ENCODE results near the gene ASTN2.

ASTN2 gene

GRCh38 chr9:117354244-117354847 lies 60.5 kb downstream of the ASTN2 start:
- H2AFZ ChIP-seq (ENCODE audit: low read length), result no peak overlapping the region
- no peaks in the 10 kb centered on the region for H3K4me1 ChIP-seq (ENCODE audit: low read length)
- H3K9me3 ChIP-seq (replicated peaks; ENCODE audit: insufficient read depth, low read length), result no peaks in the 10 kb centered on the region
- no peaks in the 10 kb centered on the region for H3K36me3 ChIP-seq (replicated peaks; ENCODE audit: insufficient read depth, low read length)
- H3K4me3 ChIP-seq (ENCODE audit: low read length), result no peak overlapping the region
- H4K20me1 ChIP-seq (ENCODE audit: insufficient read depth, low read length), result no peaks in the 10 kb centered on the region
- no peak overlapping the region for H3K9ac ChIP-seq (ENCODE audit: low read length)
- H3F3A ChIP-seq (ENCODE audit: insufficient read depth, low read length), result no peaks in the 10 kb centered on the region
- no peaks in the 10 kb centered on the region for H3K27me3 ChIP-seq (replicated peaks; ENCODE audit: insufficient read depth, low read length)
- no peak overlapping the region for H3K4me2 ChIP-seq (ENCODE audit: low read depth, low read length)
- TF ChIP-seq CTCF (IDR thresholded peaks at IDR 0.05; ENCODE audit: low read length) (no peak), EZH2 (optimal IDR thresholded peaks at IDR 0.05; ENCODE audit: low read depth, low read length) (no peak), EZH2phosphoT487 (IDR thresholded peaks at IDR 0.05; ENCODE audit: low read length) (no peak)
- no peak overlapping the region for H3K27ac ChIP-seq (ENCODE audit: low read length)
- H3K9me2 ChIP-seq (replicated peaks; ENCODE audit: insufficient read depth, low read length), result no peaks in the 10 kb centered on the region
- DNase-seq, result no peak
- H3K79me2 ChIP-seq (ENCODE audit: low read length), result no peaks in the 10 kb centered on the region

- Histone ChIP-seq H2AFZ (ENCODE audit: low read length) (no peak overlapping the region), H3K4me3 (ENCODE audit: low read length) (no peak overlapping the region), H3K9ac (ENCODE audit: low read length) (no peak overlapping the region), H3K4me2 (ENCODE audit: low read depth, low read length) (no peak overlapping the region), H3K9me3 (replicated peaks; ENCODE audit: insufficient read depth, low read length) (no peaks in the 10 kb centered on the region), H3K9me2 (replicated peaks; ENCODE audit: insufficient read depth, low read length) (no peaks in the 10 kb centered on the region), H4K20me1 (ENCODE audit: insufficient read depth, low read length) (no peaks in the 10 kb centered on the region), H3K36me3 (replicated peaks; ENCODE audit: insufficient read depth, low read length) (no peaks in the 10 kb centered on the region), H3K27ac (ENCODE audit: low read length) (no peak overlapping the region), H3K27me3 (replicated peaks; ENCODE audit: insufficient read depth, low read length) (no peaks in the 10 kb centered on the region), H3K79me2 (ENCODE audit: low read length) (no peaks in the 10 kb centered on the region), H3K4me1 (ENCODE audit: low read length) (no peaks in the 10 kb centered on the region), H3F3A (ENCODE audit: insufficient read depth, low read length) (no peaks in the 10 kb centered on the region)
- TF ChIP-seq EZH2phosphoT487 (IDR thresholded peaks at IDR 0.05; ENCODE audit: low read length), result no peak
- no peak for TF ChIP-seq EZH2 (optimal IDR thresholded peaks at IDR 0.05; ENCODE audit: low read depth, low read length)
- TF ChIP-seq CTCF (IDR thresholded peaks at IDR 0.05; ENCODE audit: low read length), result no peak
- DNase-seq, result no peak
Measured at GRCh38 chr9:117344892-117345660, 69.8 kb downstream of the ASTN2 start.

- H4K20me1 ChIP-seq (ENCODE audit: insufficient read depth, low read length), result no peaks in the 10 kb centered on the region
- no peak for DNase-seq
- no peak overlapping the region for H3K4me3 ChIP-seq (ENCODE audit: low read length)
- H3K9me3 ChIP-seq (replicated peaks; ENCODE audit: insufficient read depth, low read length), result no peaks in the 10 kb centered on the region
- no peaks in the 10 kb centered on the region for H3K4me1 ChIP-seq (ENCODE audit: low read length)
- H3K79me2 ChIP-seq (ENCODE audit: low read length), result no peaks in the 10 kb centered on the region
- no peak overlapping the region for H3K9ac ChIP-seq (ENCODE audit: low read length)
- H3K27ac ChIP-seq (ENCODE audit: low read length), result no peak overlapping the region
- H2AFZ ChIP-seq (ENCODE audit: low read length), result no peak overlapping the region
- no peak for TF ChIP-seq EZH2 (optimal IDR thresholded peaks at IDR 0.05; ENCODE audit: low read depth, low read length)
- TF ChIP-seq EZH2phosphoT487 (IDR thresholded peaks at IDR 0.05; ENCODE audit: low read length), result no peak
- TF ChIP-seq CTCF (IDR thresholded peaks at IDR 0.05; ENCODE audit: low read length), result no peak
- H3K9me2 ChIP-seq (replicated peaks; ENCODE audit: insufficient read depth, low read length), result no peaks in the 10 kb centered on the region
- H3K27me3 ChIP-seq (replicated peaks; ENCODE audit: insufficient read depth, low read length), result no peaks in the 10 kb centered on the region
- H3F3A ChIP-seq (ENCODE audit: insufficient read depth, low read length), result no peaks in the 10 kb centered on the region
- H3K36me3 ChIP-seq (replicated peaks; ENCODE audit: insufficient read depth, low read length), result no peaks in the 10 kb centered on the region
- no peak overlapping the region for H3K4me2 ChIP-seq (ENCODE audit: low read depth, low read length)
Measured at GRCh38 chr9:117343427-117343826, 71.4 kb downstream of the ASTN2 start.

All from MM.1S (cell line).